ENCODE results near the gene SPACA4. TPM values are rescaled to one million over a fixed set of nuclear protein-coding genes. Genes with fewer than 3 reads are reported as not detected.

Gene SPACA4
- total RNA-seq, 1 experiment from 2014 or later: not detected

Other genes with a start within 250 kb of the SPACA4 start
- gene TMEM143, start 242.8 kb upstream of the SPACA4 start, total RNA-seq (2014; rRNA removed; shearing (Covaris generic); ENCODE audit: low replicate concordance): 7.6 and 12.2 TPM in 2 replicates
- 0.20 TPM in 1 of 2 replicates, not detected in the other for gene SYNGR4, start 242.4 kb upstream of the SPACA4 start, total RNA-seq (2014; rRNA removed; shearing (Covaris generic); ENCODE audit: low replicate concordance)
- 119 and 155 TPM in 2 replicates for gene KDELR1, start 215.2 kb upstream of the SPACA4 start, total RNA-seq (2014; rRNA removed; shearing (Covaris generic); ENCODE audit: low replicate concordance)
- 0.34 TPM in 1 of 2 replicates, not detected in the other for gene GRIN2D, start 213.1 kb upstream of the SPACA4 start, total RNA-seq (2014; rRNA removed; shearing (Covaris generic); ENCODE audit: low replicate concordance)
- gene GRWD1, start 160.8 kb upstream of the SPACA4 start, total RNA-seq (2014; rRNA removed; shearing (Covaris generic); ENCODE audit: low replicate concordance): 89.6 and 91.1 TPM in 2 replicates
- gene KCNJ14, start 151.2 kb upstream of the SPACA4 start, total RNA-seq (2014; rRNA removed; shearing (Covaris generic); ENCODE audit: low replicate concordance): 0.37 and 0.78 TPM in 2 replicates
- 121 and 164 TPM in 2 replicates for gene CYTH2, start 137.4 kb upstream of the SPACA4 start, total RNA-seq (2014; rRNA removed; shearing (Covaris generic); ENCODE audit: low replicate concordance)
- 4.2 and 10.5 TPM in 2 replicates for gene LMTK3, start 94.9 kb upstream of the SPACA4 start, total RNA-seq (2014; rRNA removed; shearing (Covaris generic); ENCODE audit: low replicate concordance)
- 0.20 TPM in 1 of 2 replicates, not detected in the other for gene SULT2B1, start 54.6 kb upstream of the SPACA4 start, total RNA-seq (2014; rRNA removed; shearing (Covaris generic); ENCODE audit: low replicate concordance)
- gene FAM83E, start 8.3 kb downstream of the SPACA4 start, total RNA-seq (2014; rRNA removed; shearing (Covaris generic); ENCODE audit: low replicate concordance): not detected in 2 replicates
- 2,144 and 2,176 TPM in 2 replicates for gene RPL18, start 12.4 kb downstream of the SPACA4 start, total RNA-seq (2014; rRNA removed; shearing (Covaris generic); ENCODE audit: low replicate concordance)
- gene SPHK2, start 12.8 kb downstream of the SPACA4 start, total RNA-seq (2014; rRNA removed; shearing (Covaris generic); ENCODE audit: low replicate concordance): 3.6 and 4.8 TPM in 2 replicates
- 6.2 and 15.1 TPM in 2 replicates for gene DBP, start 30.6 kb downstream of the SPACA4 start, total RNA-seq (2014; rRNA removed; shearing (Covaris generic); ENCODE audit: low replicate concordance)
- gene CA11, start 39.4 kb downstream of the SPACA4 start, total RNA-seq (2014; rRNA removed; shearing (Covaris generic); ENCODE audit: low replicate concordance): 0.46 and 2.2 TPM in 2 replicates
- gene NTN5, start 66.3 kb downstream of the SPACA4 start, total RNA-seq (2014; rRNA removed; shearing (Covaris generic); ENCODE audit: low replicate concordance): 1.5 TPM in 1 of 2 replicates, not detected in the other
- gene FUT2, start 89.2 kb downstream of the SPACA4 start, total RNA-seq (2014; rRNA removed; shearing (Covaris generic); ENCODE audit: low replicate concordance): not detected in 2 replicates
- 0.34 TPM in 1 of 2 replicates, not detected in the other for gene MAMSTR, start 113.0 kb downstream of the SPACA4 start, total RNA-seq (2014; rRNA removed; shearing (Covaris generic); ENCODE audit: low replicate concordance)
- gene RASIP1, start 133.9 kb downstream of the SPACA4 start, total RNA-seq (2014; rRNA removed; shearing (Covaris generic); ENCODE audit: low replicate concordance): not detected in 2 replicates
- gene IZUMO1, start 140.2 kb downstream of the SPACA4 start, total RNA-seq (2014; rRNA removed; shearing (Covaris generic); ENCODE audit: low replicate concordance): 2.4 TPM in 1 of 2 replicates, not detected in the other
- 2.9 and 3.1 TPM in 2 replicates for gene FUT1, start 145.9 kb downstream of the SPACA4 start, total RNA-seq (2014; rRNA removed; shearing (Covaris generic); ENCODE audit: low replicate concordance)
- gene FGF21, start 148.8 kb downstream of the SPACA4 start, total RNA-seq (2014; rRNA removed; shearing (Covaris generic); ENCODE audit: low replicate concordance): not detected in 2 replicates
- gene BCAT2, start 204.3 kb downstream of the SPACA4 start, total RNA-seq (2014; rRNA removed; shearing (Covaris generic); ENCODE audit: low replicate concordance): 73.5 and 83.0 TPM in 2 replicates
- gene HSD17B14, start 229.7 kb downstream of the SPACA4 start, total RNA-seq (2014; rRNA removed; shearing (Covaris generic); ENCODE audit: low replicate concordance): 33.6 and 56.7 TPM in 2 replicates